SK-N-SH (cell line): Measurements from ENCODE around the gene GPR55. TPM values are rescaled to one million over a fixed set of nuclear protein-coding genes. Genes with fewer than 3 reads are reported as not detected.
A peak's percentile ranks its signal among the peaks of the same experiment; 100 is the strongest.

Experiments used
- CHD2 ChIP-seq: fragments of 150-350 bp; IDR thresholded peaks from 2 replicates; pipeline ENCODE4 v1.6.1; 2018; ENCODE audit warnings: low read length; ENCODE audit not compliant: partially characterized antibody
- CTCF ChIP-seq: fragments of 200-600 bp; sonication (generic); IDR thresholded peaks from 2 replicates; pipeline ENCODE4 v1.6.1; 2017; ENCODE audit warnings: antibody characterized with exemption, mild to moderate bottlenecking, moderate library complexity
- EP300 ChIP-seq, 2 experiments: IDR thresholded peaks; 2 replicates each; pipeline versions ENCODE4 v1.4.0 to v1.6.1; 2012; ENCODE audit warnings: borderline replicate concordance in 1 of 2, low read depth in 1 of 2, low read length in 1 of 2
- EZH2phosphoT487 ChIP-seq: fragments of 200-600 bp; sonication (generic); IDR thresholded peaks from 2 replicates; pipeline ENCODE4 v1.6.1; 2017; ENCODE audit warnings: low read depth, mixed run types, mild to moderate bottlenecking, antibody characterized with exemption, moderate library complexity, borderline replicate concordance
- FOSL2 ChIP-seq: IDR thresholded peaks from 2 replicates; pipeline ENCODE4 v1.4.0; 2012; ENCODE audit warnings: low read depth, mild to moderate bottlenecking, moderate library complexity, borderline replicate concordance
- FOXJ3 ChIP-seq: sonication (generic); formaldehyde crosslinking; IDR thresholded peaks from 2 replicates; pipeline ENCODE4 v1.5.1; 2020; ENCODE audit warnings: mild to moderate bottlenecking, missing genetic modification reagents
- GATA2 ChIP-seq: sonication (generic); formaldehyde crosslinking; IDR thresholded peaks from 2 replicates; pipeline ENCODE4 v1.5.0; 2020; ENCODE audit warnings: mild to moderate bottlenecking, missing genetic modification reagents
- MEF2A ChIP-seq: IDR thresholded peaks from 2 replicates; pipeline ENCODE4 v1.4.0; 2012; ENCODE audit warnings: low read depth, borderline replicate concordance
- MXI1 ChIP-seq: IDR thresholded peaks from 2 replicates; pipeline ENCODE4 v1.6.1; 2012; ENCODE audit warnings: mild to moderate bottlenecking, low read depth, low read length, improper control_type of control experiment
- NFIC ChIP-seq: IDR thresholded peaks from 2 replicates; pipeline ENCODE4 v1.4.0; 2012; ENCODE audit warnings: borderline replicate concordance
- PBX3 ChIP-seq: IDR thresholded peaks from 2 replicates; pipeline ENCODE4; 2012
- RAD21 ChIP-seq: IDR thresholded peaks from 2 replicates; pipeline ENCODE4 v1.6.1; 2012; ENCODE audit warnings: mild to moderate bottlenecking, low read length
- RCOR1 ChIP-seq: fragments of 150-350 bp; IDR thresholded peaks from 2 replicates; pipeline ENCODE4 v1.6.1; 2017; ENCODE audit warnings: antibody characterized with exemption, low read length
- RFX5 ChIP-seq: IDR thresholded peaks from 2 replicates; pipeline ENCODE4 v1.6.1; 2012; ENCODE audit warnings: mild to moderate bottlenecking, improper control_type of control experiment, low read length
- RXRA ChIP-seq: IDR thresholded peaks from 2 replicates; pipeline ENCODE4 v1.4.0; 2012; ENCODE audit warnings: low read depth, mild to moderate bottlenecking, borderline replicate concordance
- SIN3A ChIP-seq: IDR thresholded peaks from 2 replicates; pipeline ENCODE4 v1.6.1; 2012; ENCODE audit warnings: low read depth, mild to moderate bottlenecking, low read length, moderate library complexity, borderline replicate concordance
- TCF12 ChIP-seq: IDR thresholded peaks from 2 replicates; pipeline ENCODE4 v1.4.0; 2012
- USF2 ChIP-seq: fragments of 150-350 bp; IDR thresholded peaks from 2 replicates; pipeline ENCODE4 v1.6.1; 2017; ENCODE audit warnings: antibody characterized with exemption, low read length, low read depth, borderline replicate concordance
- ZBTB33 ChIP-seq: IDR thresholded peaks from 2 replicates; pipeline ENCODE4 v1.4.0; 2012; ENCODE audit warnings: low read depth, borderline replicate concordance
- polyA plus RNA-seq, 3 experiments: library from polyadenylated mRNA; depleted of rRNA; stranded (reverse); fragments of >200 nt; gene quantifications; 2 replicates each; pipeline ENCODE4 v1.2.3, GENCODE V29; 2012

Gene GPR55
- polyA plus RNA-seq, 1 of the 3 experiments (the other 2 are of a cell fraction), result not detected

GRCh38 chr2:230870544-230871360, 54.3 kb downstream of the GPR55 start (continued):
- TF ChIP-seq MEF2A (no peak), CHD2 (peak; percentile 44), PBX3 (no peak), FOXJ3 (CRISPR knock-in tag) (peak; percentile 83; the same call in 1 of the 2 replicates), RAD21 (no peak), USF2 (no peak), EP300 (IDR thresholded peaks at IDR 0.05; ENCODE audit: borderline replicate concordance in 1 of 2, low read depth in 1 of 2, low read length in 1 of 2) (peak in 1 of 2 experiments; percentile 48; a peak in 2 of 4 replicates), ZBTB33 (no peak), RFX5 (no peak; the same call in 1 of the 2 replicates), MXI1 (peak; percentile 60), RXRA (no peak), TCF12 (no peak), CTCF (no peak), EZH2phosphoT487 (no peak), SIN3A (no peak), GATA2 (CRISPR knock-in tag) (peak; percentile 92), NFIC (no peak), FOSL2 (no peak), RCOR1 (0 out of 2 replicates have a peak, but pooled peaks have one; percentile 11)
